ENCODE results near the gene HNRNPR.

DNA sequence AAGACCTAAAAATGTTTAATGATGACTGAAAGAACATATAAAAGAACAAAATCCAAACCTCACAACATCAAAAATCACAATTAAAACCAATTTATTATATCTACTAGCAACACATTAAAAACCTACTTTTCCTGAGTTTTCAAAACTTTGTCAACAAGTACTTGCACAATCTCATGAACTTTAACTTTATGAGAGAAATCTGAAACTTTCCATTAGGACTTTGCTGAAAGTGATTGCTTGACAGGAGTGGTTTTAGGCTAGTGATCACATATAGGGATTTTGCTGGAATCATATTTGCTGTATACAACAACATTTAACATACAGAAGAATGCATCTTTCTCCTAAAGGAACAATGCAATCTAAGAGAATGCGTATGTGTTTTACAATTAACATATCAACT is 13.2 kb downstream of the HNRNPR start:
- no peak for TF ChIP-seq POLR2A (IDR thresholded peaks at IDR 0.05)
- TF ChIP-seq, protein P1, sequence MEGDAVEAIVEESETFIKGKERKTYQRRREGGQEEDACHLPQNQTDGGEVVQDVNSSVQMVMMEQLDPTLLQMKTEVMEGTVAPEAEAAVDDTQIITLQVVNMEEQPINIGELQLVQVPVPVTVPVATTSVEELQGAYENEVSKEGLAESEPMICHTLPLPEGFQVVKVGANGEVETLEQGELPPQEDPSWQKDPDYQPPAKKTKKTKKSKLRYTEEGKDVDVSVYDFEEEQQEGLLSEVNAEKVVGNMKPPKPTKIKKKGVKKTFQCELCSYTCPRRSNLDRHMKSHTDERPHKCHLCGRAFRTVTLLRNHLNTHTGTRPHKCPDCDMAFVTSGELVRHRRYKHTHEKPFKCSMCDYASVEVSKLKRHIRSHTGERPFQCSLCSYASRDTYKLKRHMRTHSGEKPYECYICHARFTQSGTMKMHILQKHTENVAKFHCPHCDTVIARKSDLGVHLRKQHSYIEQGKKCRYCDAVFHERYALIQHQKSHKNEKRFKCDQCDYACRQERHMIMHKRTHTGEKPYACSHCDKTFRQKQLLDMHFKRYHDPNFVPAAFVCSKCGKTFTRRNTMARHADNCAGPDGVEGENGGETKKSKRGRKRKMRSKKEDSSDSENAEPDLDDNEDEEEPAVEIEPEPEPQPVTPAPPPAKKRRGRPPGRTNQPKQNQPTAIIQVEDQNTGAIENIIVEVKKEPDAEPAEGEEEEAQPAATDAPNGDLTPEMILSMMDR (IDR thresholded peaks at IDR 0.05) = no peak
- TF ChIP-seq EP300 (IDR thresholded peaks at IDR 0.05) = no peak
